ENCODE measurements around the gene PID1. TPM values are rescaled to one million over a fixed set of nuclear protein-coding genes. Genes with fewer than 3 reads are reported as not detected.

PID1 gene
- polyA plus RNA-seq, 3 donors: 61.8 to 117 (median 62.3) TPM

- Histone ChIP-seq H3K9me3 (replicated peaks in 1 of 2; ENCODE audit: control insufficient read depth in 1 of 2, insufficient read depth in 1 of 2, low read length in 2 of 2) (peaks cover 0 to under 1% of the 10 kb centered on the region in 2 donors), H3K36me3 (replicated peaks in 1 of 2; ENCODE audit: control insufficient read depth in 1 of 2, insufficient read depth in 2 of 2, low read length in 2 of 2) (no peaks in the 10 kb centered on the region), H3K4me3 (replicated peaks in 1 of 3; ENCODE audit: low read depth in 2 of 3, low read length in 3 of 3) (no peak overlapping the region), H3K27ac (ENCODE audit: low read depth in 1 of 2, low read length in 2 of 2) (no peak overlapping the region), H2AFZ (ENCODE audit: insufficient read depth, low read depth, low read length, poor library complexity, severe bottlenecking) (no peak overlapping the region), H4K20me1 (ENCODE audit: insufficient read depth, low read length) (peaks cover 97% of the 10 kb centered on the region), H3K9ac (ENCODE audit: insufficient read depth, low read length, poor library complexity, severe bottlenecking) (no peak overlapping the region), H3K27me3 (ENCODE audit: control insufficient read depth in 2 of 2, insufficient read depth in 2 of 2, low read length in 2 of 2) (no peaks in the 10 kb centered on the region), H3K79me2 (ENCODE audit: insufficient read depth, low read length) (no peaks in the 10 kb centered on the region), H3K4me1 (ENCODE audit: control insufficient read depth in 1 of 2, insufficient read depth in 2 of 2, low read length in 2 of 2) (no peaks in the 10 kb centered on the region), H3K4me2 (replicated peaks; ENCODE audit: extremely low read depth, low read length, poor library complexity, severe bottlenecking) (no peak overlapping the region)
- 90% methylated on average over 4 of the region's 7 CpGs for WGBS (ENCODE audit: insufficient coverage)
- Mint-ChIP-seq H3K4me3 (no peak overlapping the region), H3K27ac (no peak overlapping the region), H3K36me3 (no peaks in the 10 kb centered on the region), H3K4me1 (no peaks in the 10 kb centered on the region), H3K27me3 (ENCODE audit: low read depth in 3 of 3) (no peaks in the 10 kb centered on the region), H3K9me3 (peaks cover 0 to 3% (median 0%) of the 10 kb centered on the region in 7 donors)
- DNase-seq: no peak
- TF ChIP-seq CTCF (IDR thresholded peaks at IDR 0.05): no peak
- intact Hi-C loops (cut with micrococcal nuclease): no loop called here
Measured at GRCh38 chr2:229201521-229201920, 69.6 kb downstream of the PID1 start.

- H3K27me3 Mint-ChIP-seq (ENCODE audit: low read depth in 3 of 3): peaks cover 0 to 2% (median 0%) of the 10 kb centered on the region in 3 donors
- intact Hi-C loops (cut with micrococcal nuclease): no loop called here
- WGBS (ENCODE audit: insufficient coverage): no CpG with 5 or more reads among the region's 2 CpGs
Measured at GRCh38 chr2:229199267-229199666, 71.8 kb downstream of the PID1 start.

More at GRCh38 chr2:229199267-229199666, 71.8 kb downstream of the PID1 start:
- no peaks in the 10 kb centered on the region for H3K4me1 ChIP-seq (ENCODE audit: control insufficient read depth in 1 of 2, insufficient read depth in 2 of 2, low read length in 2 of 2)
- H3K4me1 Mint-ChIP-seq: no peaks in the 10 kb centered on the region
- no peak for TF ChIP-seq CTCF (IDR thresholded peaks at IDR 0.05)
- H3K9me3 ChIP-seq (replicated peaks in 1 of 2; ENCODE audit: control insufficient read depth in 1 of 2, insufficient read depth in 1 of 2, low read length in 2 of 2): no peaks in the 10 kb centered on the region
- H3K9me3 Mint-ChIP-seq: peaks cover 0 to 2% (median 0%) of the 10 kb centered on the region in 7 donors
- H3K79me2 ChIP-seq (ENCODE audit: insufficient read depth, low read length): no peaks in the 10 kb centered on the region
- H3K27ac Mint-ChIP-seq: no peak overlapping the region
- no peak overlapping the region for H2AFZ ChIP-seq (ENCODE audit: insufficient read depth, low read depth, low read length, poor library complexity, severe bottlenecking)
- DNase-seq: no peak
- no peaks in the 10 kb centered on the region for H3K27me3 ChIP-seq (ENCODE audit: control insufficient read depth in 2 of 2, insufficient read depth in 2 of 2, low read length in 2 of 2)
- no peak overlapping the region for H3K9ac ChIP-seq (ENCODE audit: insufficient read depth, low read length, poor library complexity, severe bottlenecking)
- H3K27ac ChIP-seq (ENCODE audit: low read depth in 1 of 2, low read length in 2 of 2): no peak overlapping the region
- H3K4me3 ChIP-seq (replicated peaks in 1 of 3; ENCODE audit: low read depth in 2 of 3, low read length in 3 of 3): no peak overlapping the region
- peaks cover 93% of the 10 kb centered on the region for H4K20me1 ChIP-seq (ENCODE audit: insufficient read depth, low read length)
- H3K4me3 Mint-ChIP-seq: no peak overlapping the region
- no peaks in the 10 kb centered on the region for H3K36me3 Mint-ChIP-seq
- no peak overlapping the region for H3K4me2 ChIP-seq (replicated peaks; ENCODE audit: extremely low read depth, low read length, poor library complexity, severe bottlenecking)
- no peaks in the 10 kb centered on the region for H3K36me3 ChIP-seq (replicated peaks in 1 of 2; ENCODE audit: control insufficient read depth in 1 of 2, insufficient read depth in 2 of 2, low read length in 2 of 2)
